ENCODE results near the gene MYO5C.

MYO5C gene

DNA sequence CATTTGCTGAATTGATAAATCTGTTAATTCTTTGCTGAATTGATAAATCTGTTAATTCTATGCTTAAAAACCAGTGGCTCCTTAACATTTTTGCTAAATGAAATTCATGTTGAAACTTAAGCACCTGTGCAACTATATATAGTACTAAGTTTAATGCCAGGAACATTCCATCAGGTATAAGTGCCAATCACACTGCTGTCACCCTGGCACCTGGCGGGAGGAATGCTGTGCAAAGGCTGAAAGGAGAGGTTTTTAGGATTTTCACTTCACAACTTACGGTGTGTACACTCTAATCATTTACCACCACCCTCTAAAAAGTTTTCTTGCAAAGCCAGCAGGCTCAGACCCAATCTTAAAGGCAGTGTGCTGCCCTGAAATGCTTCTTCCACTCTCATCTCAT is 33.5 kb upstream of the MYO5C start:
- Histone ChIP-seq H3K4me3 (ENCODE audit: low read length) (no peak overlapping the region), H3K9ac (ENCODE audit: low read length) (no peak overlapping the region), H3K9me3 (ENCODE audit: control insufficient read depth, low read length) (no peaks in the 10 kb centered on the region), H3K27me3 (replicated peaks; ENCODE audit: control insufficient read depth, insufficient read depth, low read length) (no peaks in the 10 kb centered on the region), H3K36me3 (ENCODE audit: control insufficient read depth, insufficient read depth, low read length, severe bottlenecking) (peaks cover 22% of the 10 kb centered on the region), H3K4me1 (ENCODE audit: control insufficient read depth, insufficient read depth, low read length) (peaks cover 8% of the 10 kb centered on the region)
- no peak for DNase-seq (ENCODE audit: low read depth)

DNA sequence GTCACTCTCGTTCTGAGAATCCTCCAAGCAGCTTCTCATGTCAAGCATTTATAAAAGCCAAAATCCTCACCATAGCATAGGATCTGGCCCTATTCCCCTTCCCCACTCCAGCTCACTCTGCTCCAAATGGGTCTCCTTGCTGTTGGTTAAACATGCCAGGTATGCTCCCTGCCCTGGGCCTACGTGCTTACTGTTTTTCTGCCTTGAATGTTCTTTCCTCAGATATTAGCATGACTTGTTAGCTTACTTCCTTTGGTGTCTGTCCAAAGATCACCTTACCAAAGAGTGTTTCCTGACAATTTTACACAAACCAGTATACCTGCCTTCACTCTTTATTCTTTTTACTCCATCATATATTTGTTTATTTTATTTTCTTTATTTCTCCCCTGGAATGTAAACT is 33.1 kb upstream of the MYO5C start:
- peaks cover 8% of the 10 kb centered on the region for H3K4me1 ChIP-seq (ENCODE audit: control insufficient read depth, insufficient read depth, low read length)
- no peak overlapping the region for H3K9ac ChIP-seq (ENCODE audit: low read length)
- no peaks in the 10 kb centered on the region for H3K27me3 ChIP-seq (replicated peaks; ENCODE audit: control insufficient read depth, insufficient read depth, low read length)
- no peaks in the 10 kb centered on the region for H3K9me3 ChIP-seq (ENCODE audit: control insufficient read depth, low read length)
- peaks cover 22% of the 10 kb centered on the region for H3K36me3 ChIP-seq (ENCODE audit: control insufficient read depth, insufficient read depth, low read length, severe bottlenecking)
- no peak overlapping the region for H3K4me3 ChIP-seq (ENCODE audit: low read length)
- DNase-seq (ENCODE audit: low read depth), result no peak

- Histone ChIP-seq H3K9me3 (ENCODE audit: control insufficient read depth, low read length) (no peaks in the 10 kb centered on the region), H3K4me3 (ENCODE audit: low read length) (no peak overlapping the region), H3K9ac (ENCODE audit: low read length) (no peak overlapping the region), H3K36me3 (ENCODE audit: control insufficient read depth, insufficient read depth, low read length, severe bottlenecking) (peaks cover 27% of the 10 kb centered on the region), H3K27me3 (replicated peaks; ENCODE audit: control insufficient read depth, insufficient read depth, low read length) (no peaks in the 10 kb centered on the region), H3K4me1 (ENCODE audit: control insufficient read depth, insufficient read depth, low read length) (peaks cover 3% of the 10 kb centered on the region)
- peak; percentile 46 for DNase-seq (ENCODE audit: low read depth)
These were observed 31.2 kb upstream of the MYO5C start for GRCh38 chr15:52326756-52327155.

DNA sequence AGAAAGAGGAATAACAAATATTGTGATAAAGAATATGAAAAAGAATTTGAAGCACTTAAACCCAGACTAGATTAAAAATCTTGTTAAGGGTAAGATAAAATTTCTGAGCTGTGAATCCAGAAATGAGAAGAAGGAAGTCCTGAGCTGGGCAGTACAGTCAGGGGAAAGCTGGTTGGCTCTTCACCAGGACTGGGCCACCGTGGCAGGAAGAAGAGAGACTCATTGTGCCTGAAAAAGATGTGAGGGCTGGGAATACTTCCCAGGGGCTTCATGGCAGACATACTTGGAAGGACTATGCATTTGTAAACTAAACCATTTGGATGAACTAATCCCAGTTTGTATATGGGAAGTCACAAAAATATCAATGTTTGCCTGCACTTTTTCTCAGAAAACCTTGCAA is 28.5 kb upstream of the MYO5C start:
- no peak for DNase-seq (ENCODE audit: low read depth)
- Histone ChIP-seq H3K27me3 (replicated peaks; ENCODE audit: control insufficient read depth, insufficient read depth, low read length) (no peaks in the 10 kb centered on the region), H3K4me1 (ENCODE audit: control insufficient read depth, insufficient read depth, low read length) (no peaks in the 10 kb centered on the region), H3K36me3 (ENCODE audit: control insufficient read depth, insufficient read depth, low read length, severe bottlenecking) (peaks cover 33% of the 10 kb centered on the region), H3K9ac (ENCODE audit: low read length) (no peak overlapping the region), H3K4me3 (ENCODE audit: low read length) (no peak overlapping the region), H3K9me3 (ENCODE audit: control insufficient read depth, low read length) (no peaks in the 10 kb centered on the region)

DNA sequence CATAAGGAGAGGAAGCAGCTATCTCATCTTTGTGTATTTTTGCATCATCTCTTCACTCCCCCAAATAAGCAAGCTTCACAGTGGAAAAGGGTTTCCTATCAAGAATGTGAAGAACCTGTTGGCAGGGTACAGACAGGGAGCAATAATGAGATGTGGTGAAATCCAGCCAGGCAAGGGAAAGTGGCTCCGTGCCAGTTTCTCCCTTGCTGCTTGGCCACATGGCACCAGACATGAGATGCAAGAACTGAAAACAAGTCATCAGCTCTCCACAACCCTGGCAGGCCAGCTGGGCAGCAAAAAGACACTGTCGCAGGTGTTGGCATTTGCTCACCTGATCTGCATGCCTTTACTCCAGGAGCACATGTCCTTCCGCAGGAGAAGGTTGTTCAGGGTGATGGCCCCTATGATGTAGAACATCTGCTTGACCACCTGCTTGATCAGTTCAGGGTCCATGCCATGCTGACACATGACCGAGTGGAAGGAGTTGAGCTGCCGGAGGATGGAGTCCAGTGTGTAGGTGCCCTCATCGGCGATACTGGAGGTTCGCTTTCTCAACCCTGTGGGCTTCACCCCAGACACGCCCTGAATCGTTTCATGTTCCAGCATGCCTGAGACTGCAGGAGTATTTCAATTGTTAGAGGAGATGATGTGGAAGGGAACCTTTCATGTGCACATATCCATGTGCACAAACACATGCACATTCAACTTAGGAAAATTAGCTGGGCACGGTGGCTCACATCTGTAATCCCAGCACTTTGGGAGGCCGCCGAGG is 23.3 kb upstream of the MYO5C start:
- H3K4me1 ChIP-seq (ENCODE audit: control insufficient read depth, insufficient read depth, low read length), result no peaks in the 10 kb centered on the region
- H3K9ac ChIP-seq (ENCODE audit: low read length), result no peak overlapping the region
- peaks cover 34% of the 10 kb centered on the region for H3K36me3 ChIP-seq (ENCODE audit: control insufficient read depth, insufficient read depth, low read length, severe bottlenecking)

DNA sequence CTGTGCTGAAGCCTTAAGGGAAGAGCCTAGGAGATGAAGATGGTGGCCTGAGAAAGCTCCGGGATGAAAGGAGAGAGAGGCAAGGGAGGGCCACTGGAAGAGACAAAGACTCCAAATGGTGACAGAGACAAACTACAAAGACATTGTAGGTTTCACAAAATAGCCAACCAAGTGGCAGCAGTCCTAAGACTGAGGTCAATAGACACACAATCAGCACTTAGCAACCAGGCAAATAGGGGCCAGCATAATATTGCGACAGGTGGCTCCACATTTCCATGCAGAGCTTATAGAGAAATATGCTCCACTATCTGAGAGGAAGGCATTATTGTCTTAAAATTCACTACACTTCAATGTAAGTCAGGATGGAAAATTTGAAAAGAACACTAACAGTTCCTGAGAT is 22.1 kb upstream of the MYO5C start:
- Histone ChIP-seq H3K4me3 (ENCODE audit: low read length) (no peak overlapping the region), H3K4me1 (ENCODE audit: control insufficient read depth, insufficient read depth, low read length) (no peaks in the 10 kb centered on the region), H3K9ac (ENCODE audit: low read length) (no peak overlapping the region), H3K9me3 (ENCODE audit: control insufficient read depth, low read length) (no peaks in the 10 kb centered on the region), H3K36me3 (ENCODE audit: control insufficient read depth, insufficient read depth, low read length, severe bottlenecking) (peaks cover 43% of the 10 kb centered on the region), H3K27me3 (replicated peaks; ENCODE audit: control insufficient read depth, insufficient read depth, low read length) (no peaks in the 10 kb centered on the region)
- no peak for DNase-seq (ENCODE audit: low read depth)

More for the DNA sequence above, 23.3 kb upstream of the MYO5C start:
- no peaks in the 10 kb centered on the region for H3K27me3 ChIP-seq (replicated peaks; ENCODE audit: control insufficient read depth, insufficient read depth, low read length)
- H3K9me3 ChIP-seq (ENCODE audit: control insufficient read depth, low read length), result no peaks in the 10 kb centered on the region
- H3K4me3 ChIP-seq (ENCODE audit: low read length), result no peak overlapping the region
- DNase-seq (ENCODE audit: low read depth), result no peak

DNA sequence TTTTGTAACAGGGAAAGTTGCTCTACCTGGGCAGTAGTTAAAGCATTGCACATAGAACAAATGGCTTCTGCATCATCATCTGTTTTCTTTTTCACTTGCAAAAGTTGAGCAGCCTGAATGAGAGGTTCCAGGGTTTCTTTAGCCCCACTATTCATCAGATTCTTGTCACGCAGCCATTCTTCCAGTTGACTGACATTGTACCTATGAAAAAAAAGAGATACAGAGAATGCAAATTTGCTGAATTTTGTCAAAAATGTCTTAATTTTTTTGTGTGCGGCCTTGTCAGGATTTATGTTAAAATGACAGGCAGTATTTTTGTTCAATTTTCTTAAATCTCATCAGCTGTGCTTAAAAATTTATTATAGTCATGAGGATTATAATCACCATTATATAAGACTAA is 21.4 kb upstream of the MYO5C start:
- DNase-seq (ENCODE audit: low read depth), result no peak
- Histone ChIP-seq H3K36me3 (ENCODE audit: control insufficient read depth, insufficient read depth, low read length, severe bottlenecking) (peaks cover 41% of the 10 kb centered on the region), H3K4me3 (ENCODE audit: low read length) (no peak overlapping the region), H3K27me3 (replicated peaks; ENCODE audit: control insufficient read depth, insufficient read depth, low read length) (no peaks in the 10 kb centered on the region), H3K4me1 (ENCODE audit: control insufficient read depth, insufficient read depth, low read length) (no peaks in the 10 kb centered on the region), H3K9me3 (ENCODE audit: control insufficient read depth, low read length) (no peaks in the 10 kb centered on the region), H3K9ac (ENCODE audit: low read length) (no peak overlapping the region)

GRCh38 chr15:52309154-52309548 is 13.5 kb upstream of the MYO5C start:
- Histone ChIP-seq H3K36me3 (ENCODE audit: control insufficient read depth, insufficient read depth, low read length, severe bottlenecking) (peaks cover 15% of the 10 kb centered on the region), H3K9ac (ENCODE audit: low read length) (no peak overlapping the region), H3K4me3 (ENCODE audit: low read length) (no peak overlapping the region), H3K4me1 (ENCODE audit: control insufficient read depth, insufficient read depth, low read length) (no peaks in the 10 kb centered on the region), H3K27me3 (replicated peaks; ENCODE audit: control insufficient read depth, insufficient read depth, low read length) (no peaks in the 10 kb centered on the region), H3K9me3 (ENCODE audit: control insufficient read depth, low read length) (no peaks in the 10 kb centered on the region)
- no peak for DNase-seq (ENCODE audit: low read depth)

DNA sequence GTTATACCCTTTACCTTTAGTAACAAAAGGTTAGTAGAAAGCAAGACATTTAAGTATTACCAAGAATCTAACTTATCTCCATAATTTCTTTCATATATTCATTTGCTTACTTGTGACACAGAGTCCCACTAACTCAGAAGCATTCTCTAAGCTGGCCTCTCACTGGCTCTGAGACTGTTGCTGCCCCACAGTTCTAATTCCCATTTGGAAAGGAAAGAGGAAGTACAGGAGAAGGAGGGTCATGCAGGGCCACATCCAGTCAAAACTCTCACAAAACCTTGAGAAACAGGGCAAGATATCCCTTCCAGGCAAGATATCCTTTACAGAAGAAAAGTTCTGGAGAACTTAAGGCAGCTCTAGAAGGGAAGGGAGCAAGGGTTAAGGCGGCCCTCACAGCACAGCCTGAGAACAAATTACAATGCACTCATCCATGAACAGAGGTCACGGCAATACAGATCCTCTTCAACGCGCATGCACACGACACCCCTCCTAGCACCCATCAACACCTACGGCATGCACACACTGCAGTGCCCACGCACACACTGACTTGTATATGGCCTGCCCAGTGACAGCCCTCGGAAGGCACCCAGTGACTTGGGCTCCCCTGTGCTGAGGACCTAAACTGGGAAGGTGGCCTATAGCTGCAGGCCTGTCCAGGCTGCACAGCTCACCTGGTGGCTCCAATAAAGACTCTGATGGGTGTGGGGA is 13.0 kb upstream of the MYO5C start:
- no peak for DNase-seq (ENCODE audit: low read depth)

GRCh38 chr15:52307847-52308246 is 12.2 kb upstream of the MYO5C start:
- no peaks in the 10 kb centered on the region for H3K27me3 ChIP-seq (replicated peaks; ENCODE audit: control insufficient read depth, insufficient read depth, low read length)
- H3K9ac ChIP-seq (ENCODE audit: low read length), result no peak overlapping the region
- no peak for DNase-seq (ENCODE audit: low read depth)

More for the DNA sequence above, 13.0 kb upstream of the MYO5C start:
- Histone ChIP-seq H3K9me3 (ENCODE audit: control insufficient read depth, low read length) (no peaks in the 10 kb centered on the region), H3K27me3 (replicated peaks; ENCODE audit: control insufficient read depth, insufficient read depth, low read length) (no peaks in the 10 kb centered on the region), H3K4me3 (ENCODE audit: low read length) (no peak overlapping the region), H3K4me1 (ENCODE audit: control insufficient read depth, insufficient read depth, low read length) (no peaks in the 10 kb centered on the region), H3K36me3 (ENCODE audit: control insufficient read depth, insufficient read depth, low read length, severe bottlenecking) (peaks cover 14% of the 10 kb centered on the region), H3K9ac (ENCODE audit: low read length) (no peak overlapping the region)

DNA sequence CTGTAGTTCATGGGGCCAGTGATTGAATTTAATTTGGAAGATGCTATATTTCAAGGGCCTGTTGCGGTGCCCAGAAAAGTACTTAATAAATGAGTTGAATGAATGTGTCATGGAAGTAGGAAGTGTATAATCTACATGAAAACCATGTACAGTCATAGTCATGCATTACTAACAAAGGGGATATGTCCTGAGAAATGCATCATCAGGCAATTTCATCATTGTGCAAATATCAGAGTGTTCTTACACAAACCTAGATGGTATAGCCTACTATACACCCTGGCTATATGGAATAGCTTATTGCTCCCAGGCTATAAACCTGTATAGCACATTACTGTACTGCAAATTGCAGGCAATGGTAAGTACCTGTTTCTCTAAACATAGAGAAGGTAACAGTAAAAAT is 10.7 kb upstream of the MYO5C start:
- no peak overlapping the region for H3K4me3 ChIP-seq (ENCODE audit: low read length)
- H3K27me3 ChIP-seq (replicated peaks; ENCODE audit: control insufficient read depth, insufficient read depth, low read length), result no peaks in the 10 kb centered on the region
- H3K4me1 ChIP-seq (ENCODE audit: control insufficient read depth, insufficient read depth, low read length), result no peaks in the 10 kb centered on the region
- peaks cover 4% of the 10 kb centered on the region for H3K36me3 ChIP-seq (ENCODE audit: control insufficient read depth, insufficient read depth, low read length, severe bottlenecking)
- no peak overlapping the region for H3K9ac ChIP-seq (ENCODE audit: low read length)
- DNase-seq (ENCODE audit: low read depth), result peak; percentile 31
- no peaks in the 10 kb centered on the region for H3K9me3 ChIP-seq (ENCODE audit: control insufficient read depth, low read length)

More at GRCh38 chr15:52307847-52308246, 12.2 kb upstream of the MYO5C start:
- no peaks in the 10 kb centered on the region for H3K4me1 ChIP-seq (ENCODE audit: control insufficient read depth, insufficient read depth, low read length)
- H3K4me3 ChIP-seq (ENCODE audit: low read length), result no peak overlapping the region
- H3K36me3 ChIP-seq (ENCODE audit: control insufficient read depth, insufficient read depth, low read length, severe bottlenecking), result peaks cover 7% of the 10 kb centered on the region
- no peaks in the 10 kb centered on the region for H3K9me3 ChIP-seq (ENCODE audit: control insufficient read depth, low read length)

Measured in adipocyte (in vitro differentiated cells).